Measurements from ENCODE around the gene DPEP2.

- TF ChIP-seq CTCF (IDR thresholded peaks at IDR 0.05; ENCODE audit: insufficient read depth, low read depth, low read length) (no peak), EZH2 (IDR thresholded peaks at IDR 0.05; ENCODE audit: insufficient read depth, low read length) (no peak)
These were observed 33.4 kb downstream of the DPEP2 start for GRCh38 chr16:67965668-67966548.
